ACC112 (cell line): ENCODE results near the gene OLIG1.

Experiments used
- H2AFZ ChIP-seq: fragments of 200-600 bp; sonication (generic); one replicate; pipeline ENCODE4 v1.6.0; 2017; ENCODE audit warnings: antibody characterized with exemption, low read length; ENCODE audit not compliant: unreplicated experiment
- H3K27ac ChIP-seq: fragments of 200-600 bp; sonication (generic); 2 replicates; pipeline ENCODE4 v1.5.1; 2014; ENCODE audit warnings: low read depth, mild to moderate bottlenecking, antibody characterized with exemption, low read length, moderate library complexity
- H3K27me3 ChIP-seq: fragments of 200-600 bp; sonication (generic); 2 replicates; pipeline ENCODE4 v1.6.1; 2014; ENCODE audit warnings: mild to moderate bottlenecking, antibody characterized with exemption, low read length, moderate library complexity, mixed read lengths; ENCODE audit not compliant: insufficient read depth
- H3K36me3 ChIP-seq: fragments of 200-600 bp; sonication (generic); 2 replicates; pipeline ENCODE4 v1.6.1; 2016; ENCODE audit warnings: mild to moderate bottlenecking, antibody characterized with exemption, low read length, moderate library complexity, mixed read lengths; ENCODE audit not compliant: insufficient read depth
- H3K4me1 ChIP-seq: fragments of 200-600 bp; sonication (generic); one replicate; pipeline ENCODE4 v1.6.1; 2016; ENCODE audit warnings: low read length, mixed read lengths; ENCODE audit not compliant: insufficient read depth, unreplicated experiment, control insufficient read depth
- H3K4me3 ChIP-seq: fragments of 200-600 bp; sonication (generic); 2 replicates; pipeline ENCODE4 v1.5.1; 2014; ENCODE audit warnings: mild to moderate bottlenecking, low read depth, low read length
- H3K79me2 ChIP-seq: fragments of 200-600 bp; sonication (generic); one replicate; pipeline ENCODE4 v1.6.0; 2016; ENCODE audit warnings: low read length; ENCODE audit not compliant: control insufficient read depth, unreplicated experiment, insufficient read depth

Gene OLIG1

DNA sequence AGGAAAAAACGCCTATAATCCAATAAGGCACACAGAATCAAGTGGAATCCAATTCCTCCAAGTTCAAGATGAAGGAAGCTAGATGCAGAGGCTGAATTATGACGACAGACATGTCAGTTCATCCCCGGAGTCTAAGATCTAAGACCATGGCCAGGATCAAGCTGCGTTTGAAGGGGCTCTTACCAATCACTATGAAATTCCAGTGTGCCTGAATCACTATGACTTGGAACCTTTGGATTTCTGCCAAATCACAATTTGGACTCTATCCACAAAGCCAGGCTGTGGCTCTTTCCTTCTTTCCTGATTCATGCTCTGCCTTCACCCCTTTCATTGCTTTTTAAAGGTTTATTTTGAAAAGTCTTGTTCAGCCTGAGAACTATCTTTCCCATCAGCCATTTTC is 27.1 kb upstream of the OLIG1 start:
- no peaks in the 10 kb centered on the region for H3K79me2 ChIP-seq
- no peaks in the 10 kb centered on the region for H3K36me3 ChIP-seq
- H3K4me1 ChIP-seq, result peaks cover 17% of the 10 kb centered on the region
- no peak overlapping the region for H2AFZ ChIP-seq
- H3K27me3 ChIP-seq, result peaks cover 24% of the 10 kb centered on the region; the same call in 1 of the 2 replicates
- no peak overlapping the region for H3K27ac ChIP-seq
- H3K4me3 ChIP-seq, result 0 out of 2 replicates have a peak overlapping the region, but pooled peaks have one; percentile 11

GRCh38 chr21:33046455-33046854 is 23.5 kb upstream of the OLIG1 start:
- H3K27ac ChIP-seq, result no peak overlapping the region
- no peak overlapping the region for H2AFZ ChIP-seq
- no peak overlapping the region for H3K4me3 ChIP-seq
- peaks cover 17% of the 10 kb centered on the region for H3K4me1 ChIP-seq
- peaks cover 57% of the 10 kb centered on the region for H3K27me3 ChIP-seq
- no peaks in the 10 kb centered on the region for H3K79me2 ChIP-seq
- H3K36me3 ChIP-seq, result no peaks in the 10 kb centered on the region

DNA sequence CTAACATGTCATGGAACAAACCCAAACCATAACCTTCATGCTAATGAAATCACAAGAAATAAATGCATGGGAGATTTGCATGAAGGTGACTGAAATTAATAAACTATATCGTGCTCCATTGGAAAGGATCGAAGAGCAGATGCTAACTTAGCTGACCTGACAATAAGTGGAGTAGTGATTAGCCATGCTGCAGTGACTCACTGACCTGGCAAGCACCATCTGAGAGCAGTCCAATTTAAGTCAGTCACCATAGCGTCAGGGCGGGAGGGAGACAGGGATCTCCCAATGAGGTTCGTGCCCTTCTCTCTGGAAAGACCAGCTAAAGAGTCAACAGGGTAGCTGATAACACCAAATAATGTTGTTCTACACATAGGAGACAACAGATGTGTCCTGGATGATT is 22.7 kb upstream of the OLIG1 start:
- no peaks in the 10 kb centered on the region for H3K79me2 ChIP-seq
- H3K36me3 ChIP-seq, result no peaks in the 10 kb centered on the region
- H2AFZ ChIP-seq, result no peak overlapping the region
- no peak overlapping the region for H3K27ac ChIP-seq
- no peak overlapping the region for H3K4me3 ChIP-seq
- peaks cover 16% of the 10 kb centered on the region for H3K4me1 ChIP-seq
- H3K27me3 ChIP-seq, result peaks cover 65% of the 10 kb centered on the region

GRCh38 chr21:33051925-33052324 is 18.0 kb upstream of the OLIG1 start:
- Histone ChIP-seq H3K27ac (no peak overlapping the region), H3K4me3 (no peak overlapping the region), H3K4me1 (peaks cover 2% of the 10 kb centered on the region), H3K79me2 (no peaks in the 10 kb centered on the region), H3K36me3 (no peaks in the 10 kb centered on the region), H2AFZ (no peak overlapping the region), H3K27me3 (peaks cover 90% of the 10 kb centered on the region)

GRCh38 chr21:33053951-33054350 is 16.0 kb upstream of the OLIG1 start:
- no peaks in the 10 kb centered on the region for H3K4me1 ChIP-seq
- no peak overlapping the region for H3K27ac ChIP-seq
- H3K4me3 ChIP-seq, result no peak overlapping the region
- peaks cover 93% of the 10 kb centered on the region for H3K27me3 ChIP-seq
- H3K36me3 ChIP-seq, result no peaks in the 10 kb centered on the region
- no peaks in the 10 kb centered on the region for H3K79me2 ChIP-seq
- H2AFZ ChIP-seq, result no peak overlapping the region

DNA sequence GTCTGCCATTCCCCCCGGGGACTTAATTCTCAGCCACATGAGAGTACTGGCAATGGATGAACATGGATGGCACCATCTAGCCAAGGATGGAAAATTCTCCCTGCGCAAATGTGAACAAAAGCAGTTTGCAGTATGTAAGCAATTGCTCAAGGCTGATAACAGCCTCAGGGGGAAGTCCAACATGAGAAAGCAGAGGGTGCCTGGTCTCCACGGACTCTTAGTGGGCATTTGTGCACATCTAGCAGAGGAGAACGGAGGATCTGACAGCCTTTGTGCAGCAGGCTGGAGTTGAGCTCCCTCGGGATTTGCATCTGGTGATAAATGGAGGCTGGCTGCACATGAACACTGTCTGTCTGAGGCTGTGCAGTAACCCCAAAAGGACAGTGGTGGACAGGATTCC is 13.9 kb upstream of the OLIG1 start:
- Histone ChIP-seq H3K4me3 (no peak overlapping the region), H3K36me3 (no peaks in the 10 kb centered on the region), H3K27ac (no peak overlapping the region), H3K4me1 (no peaks in the 10 kb centered on the region), H3K27me3 (peaks cover 93% of the 10 kb centered on the region), H2AFZ (no peak overlapping the region), H3K79me2 (no peaks in the 10 kb centered on the region)

DNA sequence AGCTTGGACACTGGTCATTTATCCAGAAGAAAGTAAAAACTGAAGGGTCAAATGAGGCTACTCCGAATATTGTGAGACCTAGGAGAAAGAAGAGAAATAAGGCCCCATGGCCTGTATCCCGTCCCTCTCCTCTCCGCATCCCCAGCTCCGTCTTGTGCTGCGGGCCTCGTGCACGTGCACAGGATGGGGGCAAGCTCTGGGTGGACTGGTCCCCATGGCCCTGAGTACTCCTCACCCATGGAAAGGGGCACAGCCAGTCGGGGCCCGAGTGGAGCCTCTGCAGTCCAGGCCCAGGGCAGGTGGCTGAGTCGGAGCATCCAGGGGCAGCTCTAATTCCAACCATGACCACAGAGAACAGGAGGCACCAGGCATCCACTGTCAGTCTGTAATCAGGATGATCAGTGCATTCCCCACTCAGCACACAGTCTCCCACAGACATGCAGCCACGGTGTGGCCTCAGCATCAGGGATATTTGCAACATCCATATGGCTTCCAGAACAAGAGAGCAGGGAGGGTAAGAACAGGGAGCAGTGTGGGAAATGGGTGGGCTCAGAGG is 12.5 kb upstream of the OLIG1 start:
- H2AFZ ChIP-seq, result no peak overlapping the region
- no peak overlapping the region for H3K4me3 ChIP-seq
- H3K79me2 ChIP-seq, result no peaks in the 10 kb centered on the region
- H3K27ac ChIP-seq, result no peak overlapping the region
- peaks cover 92% of the 10 kb centered on the region for H3K27me3 ChIP-seq
- no peaks in the 10 kb centered on the region for H3K4me1 ChIP-seq
- H3K36me3 ChIP-seq, result no peaks in the 10 kb centered on the region

DNA sequence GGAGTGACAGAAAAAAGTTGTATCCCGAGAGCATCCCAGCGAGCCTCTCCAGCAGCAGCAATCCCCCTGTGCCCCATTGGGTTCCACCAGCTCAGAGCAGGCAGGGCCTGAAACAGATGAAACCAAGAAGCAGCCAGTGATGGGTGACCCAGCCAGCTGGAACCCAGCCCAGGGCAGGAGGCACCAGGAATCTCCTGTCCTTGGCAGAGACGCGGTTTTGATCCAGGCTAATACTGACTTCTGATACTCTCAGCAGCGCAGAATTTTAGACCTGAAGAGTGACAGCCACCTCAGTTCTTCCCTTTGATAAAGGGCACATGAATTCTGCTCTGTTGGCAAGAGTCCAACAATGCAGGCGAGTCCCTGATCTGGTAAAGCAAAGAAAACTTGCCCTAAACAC is 11.4 kb upstream of the OLIG1 start:
- H3K79me2 ChIP-seq, result no peaks in the 10 kb centered on the region
- no peak overlapping the region for H2AFZ ChIP-seq
- no peaks in the 10 kb centered on the region for H3K36me3 ChIP-seq
- H3K4me1 ChIP-seq, result no peaks in the 10 kb centered on the region
- H3K27ac ChIP-seq, result no peak overlapping the region
- no peak overlapping the region for H3K4me3 ChIP-seq
- H3K27me3 ChIP-seq, result peaks cover 90% of the 10 kb centered on the region

- H3K4me3 ChIP-seq, result no peak overlapping the region
- H3K4me1 ChIP-seq, result no peaks in the 10 kb centered on the region
- no peaks in the 10 kb centered on the region for H3K36me3 ChIP-seq
- H2AFZ ChIP-seq, result no peak overlapping the region
- H3K27me3 ChIP-seq, result peaks cover 90% of the 10 kb centered on the region
- H3K27ac ChIP-seq, result no peak overlapping the region
- H3K79me2 ChIP-seq, result no peaks in the 10 kb centered on the region
Observed at GRCh38 chr21:33058957-33059356, 11.0 kb upstream of the OLIG1 start.

DNA sequence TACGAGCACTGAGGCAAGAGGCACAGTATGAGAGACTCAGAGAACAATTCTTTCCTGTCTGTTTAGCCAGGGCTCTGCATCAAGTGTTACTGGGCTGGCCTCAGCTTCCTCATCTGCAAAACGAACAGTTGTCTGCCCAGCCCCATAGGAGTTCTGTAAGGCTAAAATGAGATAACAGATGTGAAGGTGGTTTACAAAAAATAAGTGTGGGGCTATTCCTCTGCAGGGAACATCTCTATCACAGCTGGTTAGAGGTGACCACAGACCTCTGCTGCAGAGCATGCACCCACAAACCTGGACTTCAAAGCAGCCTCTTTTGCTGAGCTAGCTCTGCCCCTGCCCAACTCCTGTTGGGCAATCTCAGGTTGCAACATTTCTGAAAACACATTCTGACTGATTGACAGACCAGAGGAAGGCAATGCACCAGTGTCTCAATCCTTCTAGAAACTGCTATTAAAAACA is 10.5 kb upstream of the OLIG1 start:
- Histone ChIP-seq H3K27me3 (peaks cover 90% of the 10 kb centered on the region), H3K4me1 (no peaks in the 10 kb centered on the region), H3K36me3 (no peaks in the 10 kb centered on the region), H2AFZ (no peak overlapping the region), H3K79me2 (no peaks in the 10 kb centered on the region), H3K4me3 (no peak overlapping the region), H3K27ac (no peak overlapping the region)

DNA sequence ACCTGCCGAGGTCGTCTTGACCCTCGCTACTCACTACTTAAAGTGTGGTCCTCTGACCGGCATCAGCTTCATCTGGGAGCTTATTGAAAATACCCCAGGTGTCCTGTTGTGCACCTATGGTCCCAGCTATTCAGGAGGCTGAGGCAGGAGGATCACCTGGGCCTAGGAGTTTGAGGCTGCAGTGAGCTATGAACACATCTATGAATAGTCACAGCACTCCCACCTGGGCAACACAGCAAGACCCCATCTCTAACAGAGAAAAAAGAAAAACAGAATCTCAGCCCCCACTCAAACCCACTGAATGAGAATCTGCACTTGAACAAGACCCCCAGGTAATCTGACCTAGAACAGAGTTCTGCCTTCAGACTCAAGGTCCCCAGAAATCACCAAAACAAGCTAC is 8.7 kb upstream of the OLIG1 start:
- Histone ChIP-seq H3K4me1 (no peaks in the 10 kb centered on the region), H3K27ac (no peak overlapping the region), H3K36me3 (no peaks in the 10 kb centered on the region), H3K79me2 (no peaks in the 10 kb centered on the region), H3K4me3 (no peak overlapping the region), H3K27me3 (peaks cover 90% of the 10 kb centered on the region), H2AFZ (no peak overlapping the region)
